Adrenal gland (tissue), 5 donors: ENCODE data around the gene WBP1L.

Source experiments
- POLR2A ChIP-seq, 2 donors: fragments of 450-650 bp; IDR thresholded peaks; one replicate each; pipeline ENCODE4 v1.6.1; 2017; ENCODE audit warnings: antibody characterized with exemption in 2 of 2, mild to moderate bottlenecking in 2 of 2, moderate library complexity in 1 of 2
- TF ChIP-seq, protein P1 (sequence below), 6 experiments: fragments of 450-650 bp in 4 of 6; fragments of 200-600 bp in 2 of 6; sonication (generic) in 1 of 6; IDR thresholded peaks; 1 replicate in 5 of 6; 2 replicates in 1 of 6; pipeline versions ENCODE4 v1.5.1 to v1.8.0; 2016 to 2021; ENCODE audit warnings: antibody characterized with exemption in 6 of 6, mild to moderate bottlenecking in 2 of 6, moderate library complexity in 1 of 6
- donor health status: DM: no; HTN: no; CAD: no.

DNA sequence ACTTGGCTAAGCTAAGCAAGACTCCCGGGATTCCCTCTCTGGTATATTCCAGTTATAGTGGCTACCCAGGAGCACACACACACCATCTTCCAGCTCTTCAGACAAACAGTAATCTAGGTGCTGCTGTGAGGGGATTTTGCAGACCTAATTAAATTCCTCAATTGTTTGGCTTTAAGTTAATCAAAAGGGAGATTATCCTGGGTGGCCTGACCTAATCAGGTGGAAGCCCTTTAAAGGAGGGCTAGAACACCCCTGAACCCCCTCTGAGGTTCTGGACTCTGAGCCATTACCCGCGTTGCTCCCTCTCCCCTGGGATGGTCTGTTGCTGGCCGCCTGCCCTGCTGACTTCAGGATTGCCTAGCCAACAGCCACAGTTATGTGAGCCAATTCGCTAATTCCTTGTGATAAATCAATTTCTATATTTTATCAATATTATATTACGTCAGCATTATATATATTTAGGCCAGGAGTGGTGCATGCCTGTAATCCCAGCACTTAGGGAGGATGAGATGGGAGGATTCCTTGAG, 22.9 kb upstream of the WBP1L start:
- TF ChIP-seq, protein P1, sequence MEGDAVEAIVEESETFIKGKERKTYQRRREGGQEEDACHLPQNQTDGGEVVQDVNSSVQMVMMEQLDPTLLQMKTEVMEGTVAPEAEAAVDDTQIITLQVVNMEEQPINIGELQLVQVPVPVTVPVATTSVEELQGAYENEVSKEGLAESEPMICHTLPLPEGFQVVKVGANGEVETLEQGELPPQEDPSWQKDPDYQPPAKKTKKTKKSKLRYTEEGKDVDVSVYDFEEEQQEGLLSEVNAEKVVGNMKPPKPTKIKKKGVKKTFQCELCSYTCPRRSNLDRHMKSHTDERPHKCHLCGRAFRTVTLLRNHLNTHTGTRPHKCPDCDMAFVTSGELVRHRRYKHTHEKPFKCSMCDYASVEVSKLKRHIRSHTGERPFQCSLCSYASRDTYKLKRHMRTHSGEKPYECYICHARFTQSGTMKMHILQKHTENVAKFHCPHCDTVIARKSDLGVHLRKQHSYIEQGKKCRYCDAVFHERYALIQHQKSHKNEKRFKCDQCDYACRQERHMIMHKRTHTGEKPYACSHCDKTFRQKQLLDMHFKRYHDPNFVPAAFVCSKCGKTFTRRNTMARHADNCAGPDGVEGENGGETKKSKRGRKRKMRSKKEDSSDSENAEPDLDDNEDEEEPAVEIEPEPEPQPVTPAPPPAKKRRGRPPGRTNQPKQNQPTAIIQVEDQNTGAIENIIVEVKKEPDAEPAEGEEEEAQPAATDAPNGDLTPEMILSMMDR (IDR thresholded peaks at IDR 0.05) = no peak
- no peak for TF ChIP-seq POLR2A (IDR thresholded peaks at IDR 0.05)
